ENCODE results near the gene PRUNE2. TPM values are rescaled to one million over a fixed set of nuclear protein-coding genes. Genes with fewer than 3 reads are reported as not detected.
"Not testable (repeated sequence)": the region's sequence is repeated elsewhere in the genome, so short reads cannot be mapped to it uniquely, and the experiment has no call there.

PRUNE2 gene
- total RNA-seq, 2 donors from 2014 or later, result 12.1 to 90.0 TPM

DNA sequence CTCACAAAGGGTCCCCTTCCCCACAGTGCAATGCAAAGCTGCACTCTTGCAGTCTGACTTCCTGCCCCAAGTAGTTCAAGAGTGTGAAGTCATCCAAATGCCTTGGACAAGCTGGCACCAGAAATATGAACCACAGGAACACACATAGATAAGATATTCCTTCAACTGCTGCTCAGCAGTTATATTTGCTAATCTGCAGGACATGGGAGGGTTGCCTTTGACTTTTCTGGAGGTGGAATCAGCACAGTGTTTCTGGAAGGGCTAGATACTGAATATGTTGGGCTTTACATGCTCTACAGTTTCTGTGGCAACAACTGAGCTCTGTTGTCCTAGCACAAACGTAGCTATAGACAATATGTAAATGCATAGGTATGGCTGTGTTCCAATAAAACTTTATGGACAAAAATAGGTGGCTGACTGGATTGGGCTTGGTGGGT is 238.4 kb downstream of the PRUNE2 start:
- Histone ChIP-seq H3K9me3 (no peaks in the 10 kb centered on the region), H3K4me3 (no peak overlapping the region), H3K27ac (no peak overlapping the region), H3K9ac (ENCODE audit: low read depth in 2 of 2, low read length in 2 of 2) (no peak overlapping the region), H3K27me3 (no peaks in the 10 kb centered on the region), H3K4me1 (no peaks in the 10 kb centered on the region), H3K36me3 (no peaks in the 10 kb centered on the region)
- no peak for TF ChIP-seq CTCF (IDR thresholded peaks at IDR 0.05)
- intact Hi-C loops (cut with DNase I), result loop anchor here (5.0 kb wide), 1 partner anchor 35 kb away; no protein-coding TSS in a partner anchor
- no peak for DNase-seq

DNA sequence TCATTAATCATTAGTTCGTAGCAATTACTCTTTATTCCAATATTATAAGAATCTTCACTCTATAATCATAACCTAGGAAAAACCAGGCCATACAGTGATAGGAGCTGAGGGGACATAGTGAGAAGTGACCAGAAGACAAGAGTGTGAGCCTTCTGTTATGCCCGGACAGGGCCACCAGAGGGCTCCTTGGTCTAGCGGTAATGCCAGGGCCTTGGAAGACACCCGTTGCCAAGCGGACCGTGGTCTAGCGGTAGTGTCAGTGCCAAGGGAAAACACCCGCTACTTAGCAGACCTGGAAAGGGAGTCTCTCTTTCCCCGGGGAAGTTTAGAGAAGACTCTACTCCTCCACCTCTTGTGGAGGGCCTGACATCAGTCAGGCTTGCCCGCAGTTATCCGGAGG is 239.9 kb downstream of the PRUNE2 start:
- H3K4me1 ChIP-seq; H3K27ac ChIP-seq; H3K9me3 ChIP-seq; H3K9ac ChIP-seq (ENCODE audit: low read depth in 2 of 2, low read length in 2 of 2); DNase-seq; H3K4me3 ChIP-seq; H3K36me3 ChIP-seq; H3K27me3 ChIP-seq: not testable (repeated sequence)
- intact Hi-C loops (cut with DNase I), result loop anchor here (5.0 kb wide), 1 partner anchor 36 kb away; no protein-coding TSS in a partner anchor

GRCh38 chr9:76665458-76665857 is 240.5 kb downstream of the PRUNE2 start:
- H3K9ac ChIP-seq (ENCODE audit: low read depth in 2 of 2, low read length in 2 of 2), result no peak overlapping the region
- H3K36me3 ChIP-seq, result no peaks in the 10 kb centered on the region
- H3K27ac ChIP-seq, result no peak overlapping the region
- H3K27me3 ChIP-seq, result no peaks in the 10 kb centered on the region
- TF ChIP-seq CTCF (IDR thresholded peaks at IDR 0.05), result no peak
- H3K9me3 ChIP-seq, result no peaks in the 10 kb centered on the region
- no peak for DNase-seq
- intact Hi-C loops (cut with DNase I), result loop anchor here (5.0 kb wide), 1 partner anchor 37 kb away; no protein-coding TSS in a partner anchor
- H3K4me1 ChIP-seq, result no peaks in the 10 kb centered on the region
- no peak overlapping the region for H3K4me3 ChIP-seq

- intact Hi-C loops (cut with DNase I), result no loop called here
- DNase-seq, result no peak
- TF ChIP-seq CTCF (IDR thresholded peaks at IDR 0.05), result no peak
- Histone ChIP-seq H3K27me3 (no peaks in the 10 kb centered on the region), H3K36me3 (no peaks in the 10 kb centered on the region), H3K9me3 (no peaks in the 10 kb centered on the region), H3K27ac (no peak overlapping the region), H3K4me3 (no peak overlapping the region), H3K4me1 (no peaks in the 10 kb centered on the region), H3K9ac (ENCODE audit: low read depth in 2 of 2, low read length in 2 of 2) (no peak overlapping the region)
Measured at GRCh38 chr9:76664120-76664519, 241.8 kb downstream of the PRUNE2 start.

- intact Hi-C loops (cut with DNase I), result no loop called here
- no peak for TF ChIP-seq CTCF (IDR thresholded peaks at IDR 0.05)
- Histone ChIP-seq H3K36me3 (no peaks in the 10 kb centered on the region), H3K27me3 (no peaks in the 10 kb centered on the region), H3K9ac (ENCODE audit: low read depth in 2 of 2, low read length in 2 of 2) (no peak overlapping the region), H3K27ac (no peak overlapping the region), H3K9me3 (no peaks in the 10 kb centered on the region), H3K4me3 (no peak overlapping the region), H3K4me1 (no peaks in the 10 kb centered on the region)
- DNase-seq, result no peak
Measured at GRCh38 chr9:76662476-76663281, 243.2 kb downstream of the PRUNE2 start.
